NB4 (cell line): Measurements from ENCODE around the gene WWP2.

ENCODE experiments used
- DNase-seq: peaks from one replicate; pipeline ENCODE4 v3.0.0; 2010; ENCODE audit warnings: low read depth
- H3K4me3 ChIP-seq: one replicate; pipeline ENCODE4 v1.5.1; 2011; ENCODE audit warnings: mild to moderate bottlenecking, low read depth, low read length, moderate library complexity
- CTCF ChIP-seq: IDR thresholded peaks from one replicate; pipeline ENCODE4 v1.5.1; 2012; ENCODE audit warnings: low read depth, low read length
- MYC ChIP-seq: IDR thresholded peaks from 2 replicates; pipeline ENCODE4 v1.6.1; 2011; ENCODE audit warnings: low read depth, low read length
- POLR2A ChIP-seq: IDR thresholded peaks from 2 replicates; pipeline ENCODE4 v1.6.1; 2011; ENCODE audit warnings: mild to moderate bottlenecking; ENCODE audit not compliant: insufficient read length; ENCODE audit errors: extremely low read depth
- TF ChIP-seq, protein P1 (sequence below): IDR thresholded peaks from 2 replicates; pipeline ENCODE4 v1.6.1; 2011; ENCODE audit warnings: low read depth, low read length

Gene WWP2

DNA sequence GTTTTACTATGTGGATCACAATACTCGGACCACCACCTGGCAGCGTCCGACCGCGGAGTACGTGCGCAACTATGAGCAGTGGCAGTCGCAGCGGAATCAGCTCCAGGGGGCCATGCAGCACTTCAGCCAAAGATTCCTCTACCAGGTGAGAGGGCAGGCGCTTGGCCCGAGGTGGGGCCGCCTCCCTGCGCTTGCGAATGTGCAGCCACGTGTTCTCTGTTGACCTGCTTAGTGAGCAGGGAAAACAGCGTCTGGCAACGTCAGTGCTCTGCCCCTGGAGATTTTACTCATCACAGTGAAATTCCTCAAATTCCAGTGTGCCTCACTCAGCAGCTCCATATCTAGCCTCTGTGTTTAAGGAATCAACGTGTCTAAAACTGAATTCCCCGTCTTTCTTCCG lies 155.6 kb downstream of the WWP2 start:
- H3K4me3 ChIP-seq: no peak overlapping the region
- DNase-seq: no peak
- TF ChIP-seq MYC (no peak), CTCF (no peak), POLR2A (no peak)
- TF ChIP-seq, protein P1, sequence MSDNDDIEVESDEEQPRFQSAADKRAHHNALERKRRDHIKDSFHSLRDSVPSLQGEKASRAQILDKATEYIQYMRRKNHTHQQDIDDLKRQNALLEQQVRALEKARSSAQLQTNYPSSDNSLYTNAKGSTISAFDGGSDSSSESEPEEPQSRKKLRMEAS: no peak

DNA sequence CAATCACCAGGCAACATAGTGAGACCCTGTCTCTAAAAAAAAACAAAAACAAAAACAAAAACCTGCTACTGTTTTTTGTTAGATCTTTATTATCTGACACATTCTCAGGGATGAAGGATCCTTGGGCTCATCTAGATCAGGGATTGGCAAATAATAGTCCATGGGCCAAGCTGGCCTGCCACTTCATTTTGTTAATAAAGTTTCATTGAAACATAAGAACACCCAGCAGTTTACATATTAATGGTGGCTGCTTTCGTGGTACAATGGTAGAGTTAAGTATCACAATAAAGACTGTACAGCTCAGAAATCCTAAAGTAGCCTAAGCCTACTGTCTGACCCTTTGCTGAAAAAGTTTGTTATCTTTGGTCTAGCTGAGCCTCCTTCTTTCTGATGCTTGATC lies 156.1 kb downstream of the WWP2 start:
- TF ChIP-seq, protein P1: no peak
- TF ChIP-seq MYC: no peak
- TF ChIP-seq CTCF: no peak
- no peak for TF ChIP-seq POLR2A
- H3K4me3 ChIP-seq: no peak overlapping the region
- no peak for DNase-seq

DNA sequence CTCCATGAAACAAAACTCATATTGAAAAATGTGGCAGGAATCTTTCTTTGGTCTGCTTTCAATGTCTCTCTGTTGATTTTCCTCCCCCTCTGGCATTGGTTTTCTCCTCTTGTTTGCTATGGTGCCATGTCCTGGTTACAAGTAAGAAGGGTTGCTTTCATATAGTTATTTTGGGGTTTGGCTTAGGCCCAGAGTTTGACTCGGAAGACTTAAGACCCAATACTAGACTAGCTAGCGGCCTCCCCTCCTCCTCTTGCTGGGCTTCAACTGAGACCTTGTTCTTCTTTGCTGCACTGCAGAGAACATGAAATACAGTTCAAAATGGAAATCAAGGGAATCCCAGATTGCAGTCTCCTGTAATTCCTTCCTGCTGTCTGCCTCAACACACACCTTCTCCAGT lies 159.0 kb downstream of the WWP2 start:
- DNase-seq: no peak
- TF ChIP-seq, protein P1: no peak
- no peak for TF ChIP-seq CTCF
- TF ChIP-seq POLR2A: no peak
- TF ChIP-seq MYC: no peak

GRCh38 chr16:69922200-69922599 lies 160.1 kb downstream of the WWP2 start:
- DNase-seq: no peak
- TF ChIP-seq, protein P1: no peak
- TF ChIP-seq POLR2A (no peak), MYC (no peak), CTCF (no peak)

More for the DNA sequence above, 159.0 kb downstream of the WWP2 start:
- H3K4me3 ChIP-seq: no peak overlapping the region

DNA sequence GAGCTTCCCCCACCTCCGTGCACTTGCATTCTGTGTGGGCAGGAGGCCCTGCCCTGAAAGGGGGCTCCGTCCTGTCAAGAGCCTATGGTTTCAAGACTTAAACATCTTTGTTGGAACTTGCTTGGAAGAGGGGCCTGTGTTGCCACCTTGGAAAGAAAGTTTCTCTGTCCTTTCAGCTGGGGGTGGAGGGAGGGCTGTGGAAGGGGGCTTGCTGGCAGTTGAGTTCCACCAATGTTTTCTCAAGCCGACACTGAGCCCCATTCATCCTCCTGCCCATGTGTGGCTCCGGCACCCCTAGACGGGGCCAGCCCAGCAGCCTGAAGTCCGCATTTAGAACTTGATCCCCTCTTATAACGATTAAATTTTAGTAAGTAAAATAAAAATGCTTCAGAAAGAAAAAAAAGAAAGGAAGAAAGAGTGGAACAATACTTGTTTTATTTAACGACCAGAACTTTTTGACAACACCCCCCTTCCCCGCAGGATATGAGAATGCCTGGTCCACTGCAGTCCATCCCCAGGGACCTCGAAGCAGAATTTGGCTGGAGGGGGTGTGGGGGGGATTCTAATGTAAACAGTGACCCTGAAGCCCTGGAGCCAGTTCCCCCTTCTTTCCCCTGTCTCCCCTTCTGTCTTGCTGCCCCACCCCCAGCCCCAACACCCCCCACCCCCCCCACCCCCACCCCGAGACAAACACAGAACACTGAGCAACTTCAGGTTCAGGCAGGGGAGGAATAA lies 162.1 kb downstream of the WWP2 start:
- TF ChIP-seq MYC: no peak
- TF ChIP-seq POLR2A: no peak
- H3K4me3 ChIP-seq: no peak overlapping the region
- DNase-seq: no peak

More at GRCh38 chr16:69922200-69922599, 160.1 kb downstream of the WWP2 start:
- H3K4me3 ChIP-seq: no peak overlapping the region

DNA sequence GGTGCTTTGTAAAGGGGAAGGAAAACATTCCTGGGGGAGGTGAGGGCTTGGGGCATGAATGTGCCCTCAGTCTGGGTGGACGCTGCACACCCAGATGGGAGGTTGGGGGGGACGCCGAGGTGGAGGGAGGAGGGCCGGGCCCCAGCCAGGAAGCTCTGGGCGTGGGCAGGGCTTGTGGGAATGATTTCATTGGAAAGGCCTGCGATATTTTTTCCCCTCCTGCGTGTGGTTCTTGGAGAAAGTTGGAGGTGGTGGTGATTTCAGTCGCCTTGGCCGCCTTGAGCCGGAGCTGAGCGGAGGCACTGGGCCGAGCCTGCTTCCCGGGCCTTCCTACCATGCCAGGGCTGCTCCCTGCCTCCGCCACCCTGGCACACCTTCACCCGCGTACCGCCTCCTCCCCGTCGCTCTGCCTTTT lies 162.7 kb downstream of the WWP2 start:
- DNase-seq: no peak
- no peak overlapping the region for H3K4me3 ChIP-seq
- TF ChIP-seq, protein P1: no peak
- no peak for TF ChIP-seq CTCF
- no peak for TF ChIP-seq POLR2A
- no peak for TF ChIP-seq MYC
